SK-N-SH treated with all-trans-retinoic acid at 6 μM for 48 hours (cell line): ENCODE data around the gene HMGA1.

Source experiments
- ATAC-seq: fragments of 200-7000 bp; cut with Tn5 transposase; 3 replicates; pipeline ENCODE4 v1.9.1; 2020; ENCODE audit warnings: mild to moderate bottlenecking, moderate library complexity
- ARNTL ChIP-seq: fragments of 450-650 bp; formaldehyde crosslinking; IDR thresholded peaks from 2 replicates; pipeline ENCODE4 v1.5.0; 2020; ENCODE audit warnings: low read depth, mild to moderate bottlenecking, moderate library complexity, borderline replicate concordance
- BACH2 ChIP-seq: fragments of 250-450 bp; sonication (Bioruptor Pico); IDR thresholded peaks from 2 replicates; pipeline ENCODE4 v1.9.0; 2021; ENCODE audit warnings: mild to moderate bottlenecking, borderline replicate concordance
- ESRRG ChIP-seq: fragments of 250-450 bp; sonication (Bioruptor Pico); IDR thresholded peaks from 2 replicates; pipeline ENCODE4 v1.6.1; 2021; ENCODE audit warnings: mild to moderate bottlenecking
- GLIS3 ChIP-seq: fragments of 250-450 bp; sonication (Bioruptor Pico); IDR thresholded peaks from 2 replicates; pipeline ENCODE4 v1.5.0; 2020; ENCODE audit warnings: mild to moderate bottlenecking, moderate library complexity
- ISL1 ChIP-seq: fragments of 250-450 bp; sonication (Bioruptor Pico); IDR thresholded peaks from 2 replicates; pipeline ENCODE4 v2.1.2; 2022; ENCODE audit warnings: mild to moderate bottlenecking, moderate library complexity
- OSR1 ChIP-seq: fragments of 250-450 bp; sonication (Bioruptor Pico); IDR thresholded peaks from 2 replicates; pipeline ENCODE4 v1.8.0; 2022; ENCODE audit warnings: moderate library complexity, mild to moderate bottlenecking, inconsistent platforms
- POU6F1 ChIP-seq: fragments of 250-450 bp; sonication (Bioruptor Pico); IDR thresholded peaks from 2 replicates; pipeline ENCODE4 v1.8.0; 2021; ENCODE audit warnings: low read depth, mild to moderate bottlenecking, moderate library complexity, borderline replicate concordance
- PPARA ChIP-seq: fragments of 250-450 bp; sonication (Bioruptor Pico); IDR thresholded peaks from 2 replicates; pipeline ENCODE4 v1.5.0; 2020; ENCODE audit warnings: mild to moderate bottlenecking, borderline replicate concordance
- RARB ChIP-seq: fragments of 250-450 bp; sonication (Bioruptor Pico); IDR thresholded peaks from 2 replicates; pipeline ENCODE4 v1.8.0; 2021; ENCODE audit warnings: mild to moderate bottlenecking, moderate library complexity
- SNAI2 ChIP-seq: fragments of 250-450 bp; sonication (Bioruptor Pico); IDR thresholded peaks from 2 replicates; pipeline ENCODE4 v1.5.0; 2020; ENCODE audit warnings: mild to moderate bottlenecking, moderate library complexity
- TCF4 ChIP-seq: fragments of 250-450 bp; sonication (Bioruptor Pico); IDR thresholded peaks from 2 replicates; pipeline ENCODE4 v1.8.0; 2021; ENCODE audit warnings: mild to moderate bottlenecking, moderate library complexity, borderline replicate concordance
- TOX ChIP-seq: fragments of 250-450 bp; sonication (Bioruptor Pico); IDR thresholded peaks from 2 replicates; pipeline ENCODE4 v1.8.0; 2021; ENCODE audit warnings: mild to moderate bottlenecking, moderate library complexity, borderline replicate concordance
- ZC3H10 ChIP-seq: fragments of 250-450 bp; sonication (Bioruptor Pico); IDR thresholded peaks from 2 replicates; pipeline ENCODE4 v1.5.1; 2021; ENCODE audit warnings: mild to moderate bottlenecking, moderate library complexity
- ZFP3 ChIP-seq: fragments of 250-450 bp; sonication (Bioruptor Pico); IDR thresholded peaks from 2 replicates; pipeline ENCODE4 v1.5.0; 2020; ENCODE audit warnings: mild to moderate bottlenecking, moderate library complexity
- ZFP30 ChIP-seq: fragments of 450-650 bp; formaldehyde crosslinking; IDR thresholded peaks from 2 replicates; pipeline ENCODE4 v1.5.0; 2022; ENCODE audit warnings: mild to moderate bottlenecking, moderate library complexity
- ZNF565 ChIP-seq: fragments of 450-650 bp; formaldehyde crosslinking; conservative IDR thresholded peaks from 2 replicates; pipeline ENCODE4 v1.5.0; 2020; ENCODE audit warnings: low read depth, mild to moderate bottlenecking, moderate library complexity
- ZNF70 ChIP-seq: fragments of 450-650 bp; formaldehyde crosslinking; IDR thresholded peaks from 2 replicates; pipeline ENCODE4 v1.5.0; 2020; ENCODE audit warnings: mild to moderate bottlenecking, moderate library complexity
- ZNF8 ChIP-seq: fragments of 450-650 bp; formaldehyde crosslinking; IDR thresholded peaks from 2 replicates; pipeline ENCODE4 v1.5.0; 2020; ENCODE audit warnings: mild to moderate bottlenecking, moderate library complexity
- TF ChIP-seq, protein P1 (sequence below): fragments of 250-450 bp; sonication (Bioruptor Pico); IDR thresholded peaks from 2 replicates; pipeline ENCODE4 v1.8.0; 2020; ENCODE audit warnings: mild to moderate bottlenecking, moderate library complexity, borderline replicate concordance
- TF ChIP-seq, protein P2 (sequence below): fragments of 250-450 bp; sonication (Bioruptor Pico); IDR thresholded peaks from 2 replicates; pipeline ENCODE4 v1.5.1; 2020; ENCODE audit warnings: low read depth, mild to moderate bottlenecking, moderate library complexity
- TF ChIP-seq, protein P3 (sequence below): fragments of 250-450 bp; sonication (Bioruptor Pico); IDR thresholded peaks from 2 replicates; pipeline ENCODE4 v1.5.1; 2021; ENCODE audit warnings: mild to moderate bottlenecking, moderate library complexity

Gene HMGA1

DNA sequence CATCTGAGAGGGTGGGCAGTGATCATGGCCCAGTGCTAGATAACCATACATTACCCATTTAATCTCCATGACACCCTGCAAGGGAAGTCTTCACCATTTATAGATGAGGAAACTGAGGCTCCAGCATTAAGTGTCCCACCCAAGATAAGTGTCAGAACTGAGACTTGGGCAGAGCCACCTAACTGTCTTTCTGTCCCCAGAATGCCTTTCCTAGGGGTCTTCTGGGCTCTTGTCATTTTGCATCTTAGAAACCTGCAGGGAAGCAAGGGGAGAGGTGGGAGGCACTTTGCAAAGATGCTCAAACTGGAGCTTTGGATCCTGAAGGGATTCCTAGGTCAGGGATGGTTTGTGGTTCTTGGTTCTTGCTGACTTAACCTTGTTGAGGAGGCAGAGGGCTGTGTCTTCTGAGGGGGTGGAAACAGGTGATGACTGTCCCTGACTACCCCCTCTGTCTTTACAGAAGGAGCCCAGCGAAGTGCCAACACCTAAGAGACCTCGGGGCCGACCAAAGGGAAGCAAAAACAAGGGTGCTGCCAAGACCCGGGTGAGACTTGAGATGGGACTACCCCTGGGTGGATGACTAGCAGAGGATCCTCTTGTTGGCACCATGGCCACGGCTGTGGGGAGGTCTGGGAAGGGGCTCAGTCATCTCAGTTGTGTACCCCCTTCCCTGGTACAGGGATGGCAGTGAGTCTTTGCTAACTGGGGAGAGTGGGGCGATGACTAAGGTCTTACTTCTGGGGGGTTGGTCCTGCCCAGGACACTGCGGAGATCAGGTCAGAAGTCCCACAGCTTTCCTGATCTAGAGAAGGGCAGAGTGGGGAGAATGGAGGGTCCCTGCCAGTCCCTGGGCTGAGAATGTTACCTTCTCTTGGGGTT is 5.8 kb downstream of the HMGA1 start:
- ATAC-seq: no peak
- TF ChIP-seq GLIS3 (CRISPR knock-in tag) (no peak), POU6F1 (CRISPR knock-in tag) (no peak), ZFP3 (no peak), BACH2 (CRISPR knock-in tag) (no peak), ZNF565 (CRISPR knock-in tag) (no peak), RARB (no peak), ZC3H10 (CRISPR knock-in tag) (no peak), TOX (CRISPR knock-in tag) (no peak), ZFP30 (no peak), TCF4 (no peak), ESRRG (CRISPR knock-in tag) (no peak), PPARA (CRISPR knock-in tag) (no peak)
- TF ChIP-seq, protein P1, sequence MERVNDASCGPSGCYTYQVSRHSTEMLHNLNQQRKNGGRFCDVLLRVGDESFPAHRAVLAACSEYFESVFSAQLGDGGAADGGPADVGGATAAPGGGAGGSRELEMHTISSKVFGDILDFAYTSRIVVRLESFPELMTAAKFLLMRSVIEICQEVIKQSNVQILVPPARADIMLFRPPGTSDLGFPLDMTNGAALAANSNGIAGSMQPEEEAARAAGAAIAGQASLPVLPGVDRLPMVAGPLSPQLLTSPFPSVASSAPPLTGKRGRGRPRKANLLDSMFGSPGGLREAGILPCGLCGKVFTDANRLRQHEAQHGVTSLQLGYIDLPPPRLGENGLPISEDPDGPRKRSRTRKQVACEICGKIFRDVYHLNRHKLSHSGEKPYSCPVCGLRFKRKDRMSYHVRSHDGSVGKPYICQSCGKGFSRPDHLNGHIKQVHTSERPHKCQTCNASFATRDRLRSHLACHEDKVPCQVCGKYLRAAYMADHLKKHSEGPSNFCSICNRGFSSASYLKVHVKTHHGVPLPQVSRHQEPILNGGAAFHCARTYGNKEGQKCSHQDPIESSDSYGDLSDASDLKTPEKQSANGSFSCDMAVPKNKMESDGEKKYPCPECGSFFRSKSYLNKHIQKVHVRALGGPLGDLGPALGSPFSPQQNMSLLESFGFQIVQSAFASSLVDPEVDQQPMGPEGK (CRISPR knock-in tag): no peak
- TF ChIP-seq, protein P2, sequence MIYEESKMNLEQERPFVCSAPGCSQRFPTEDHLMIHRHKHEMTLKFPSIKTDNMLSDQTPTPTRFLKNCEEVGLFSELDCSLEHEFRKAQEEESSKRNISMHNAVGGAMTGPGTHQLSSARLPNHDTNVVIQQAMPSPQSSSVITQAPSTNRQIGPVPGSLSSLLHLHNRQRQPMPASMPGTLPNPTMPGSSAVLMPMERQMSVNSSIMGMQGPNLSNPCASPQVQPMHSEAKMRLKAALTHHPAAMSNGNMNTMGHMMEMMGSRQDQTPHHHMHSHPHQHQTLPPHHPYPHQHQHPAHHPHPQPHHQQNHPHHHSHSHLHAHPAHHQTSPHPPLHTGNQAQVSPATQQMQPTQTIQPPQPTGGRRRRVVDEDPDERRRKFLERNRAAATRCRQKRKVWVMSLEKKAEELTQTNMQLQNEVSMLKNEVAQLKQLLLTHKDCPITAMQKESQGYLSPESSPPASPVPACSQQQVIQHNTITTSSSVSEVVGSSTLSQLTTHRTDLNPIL (CRISPR knock-in tag): no peak

GRCh38 chr6:34243131-34243771 is 6.6 kb downstream of the HMGA1 start:
- ATAC-seq: no peak
- TF ChIP-seq, protein P2 (CRISPR knock-in tag): no peak
- TF ChIP-seq SNAI2 (CRISPR knock-in tag) (no peak), TOX (CRISPR knock-in tag) (no peak), ZFP3 (no peak), ZFP30 (no peak), PPARA (CRISPR knock-in tag) (no peak), POU6F1 (CRISPR knock-in tag) (no peak), ZNF8 (CRISPR knock-in tag) (no peak), RARB (no peak), ZNF70 (no peak), ISL1 (CRISPR knock-in tag) (no peak), ZC3H10 (CRISPR knock-in tag) (no peak), ARNTL (CRISPR knock-in tag) (no peak), ESRRG (CRISPR knock-in tag) (no peak), OSR1 (no peak), ZNF565 (CRISPR knock-in tag) (no peak), GLIS3 (CRISPR knock-in tag) (no peak)
- TF ChIP-seq, protein P3, sequence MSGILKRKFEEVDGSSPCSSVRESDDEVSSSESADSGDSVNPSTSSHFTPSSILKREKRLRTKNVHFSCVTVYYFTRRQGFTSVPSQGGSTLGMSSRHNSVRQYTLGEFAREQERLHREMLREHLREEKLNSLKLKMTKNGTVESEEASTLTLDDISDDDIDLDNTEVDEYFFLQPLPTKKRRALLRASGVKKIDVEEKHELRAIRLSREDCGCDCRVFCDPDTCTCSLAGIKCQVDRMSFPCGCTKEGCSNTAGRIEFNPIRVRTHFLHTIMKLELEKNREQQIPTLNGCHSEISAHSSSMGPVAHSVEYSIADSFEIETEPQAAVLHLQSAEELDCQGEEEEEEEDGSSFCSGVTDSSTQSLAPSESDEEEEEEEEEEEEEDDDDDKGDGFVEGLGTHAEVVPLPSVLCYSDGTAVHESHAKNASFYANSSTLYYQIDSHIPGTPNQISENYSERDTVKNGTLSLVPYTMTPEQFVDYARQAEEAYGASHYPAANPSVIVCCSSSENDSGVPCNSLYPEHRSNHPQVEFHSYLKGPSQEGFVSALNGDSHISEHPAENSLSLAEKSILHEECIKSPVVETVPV: no peak
- TF ChIP-seq, protein P1 (CRISPR knock-in tag): no peak
